DND-41 (cell line): Measurements from ENCODE around the gene PARP4.

Experiments
- ATAC-seq: fragments of 200-7000 bp; cut with Tn5 transposase; 3 replicates; pipeline ENCODE4 v1.9.1; 2021; ENCODE audit warnings: low read depth; ENCODE audit not compliant: insufficient read depth
- DNase-seq: peaks from one replicate; pipeline ENCODE4 v3.0.0-alpha.2; 2020
- H2AFZ ChIP-seq: 2 replicates; pipeline ENCODE4 v1.6.0; 2012; ENCODE audit warnings: low read depth, low read length
- H3K27ac ChIP-seq: 2 replicates; pipeline ENCODE4 v1.5.1; 2012; ENCODE audit warnings: low read length, inconsistent platforms
- H3K27me3 ChIP-seq: fragments of 200-600 bp; sonication (generic); 2 replicates; pipeline ENCODE4 v1.6.0; 2012; ENCODE audit warnings: low read length, mild to moderate bottlenecking, inconsistent platforms; ENCODE audit not compliant: insufficient read depth, poor library complexity
- H3K36me3 ChIP-seq: 2 replicates; pipeline ENCODE4 v1.5.1; 2012; ENCODE audit warnings: low read length, inconsistent platforms; ENCODE audit not compliant: insufficient read depth
- H3K4me1 ChIP-seq: 2 replicates; pipeline ENCODE4 v1.5.1; 2012; ENCODE audit warnings: mild to moderate bottlenecking, low read length; ENCODE audit not compliant: insufficient read depth
- H3K4me2 ChIP-seq: 2 replicates; pipeline ENCODE4 v1.6.0; 2012; ENCODE audit warnings: mild to moderate bottlenecking, moderate library complexity, low read length, inconsistent platforms; ENCODE audit not compliant: insufficient read depth
- H3K4me3 ChIP-seq, 2 experiments: fragments of 200-600 bp in 1 of 2; shearing (Covaris generic) in 1 of 2; 2 replicates each; pipeline ENCODE4 v1.5.1; 2012 to 2016; ENCODE audit warnings: inconsistent platforms in 2 of 2, low read length in 2 of 2, mild to moderate bottlenecking in 2 of 2, low read depth in 1 of 2, moderate library complexity in 1 of 2
- H3K79me2 ChIP-seq: 2 replicates; pipeline ENCODE4 v1.6.0; 2012; ENCODE audit warnings: low read length, inconsistent platforms; ENCODE audit not compliant: insufficient read depth
- H3K9ac ChIP-seq: 2 replicates; pipeline ENCODE4 v1.6.0; 2012; ENCODE audit warnings: low read depth, mild to moderate bottlenecking, inconsistent platforms, low read length, moderate library complexity
- H3K9me3 ChIP-seq: 2 replicates; pipeline ENCODE4 v1.5.1; 2012; ENCODE audit warnings: low read length, moderate library complexity, mild to moderate bottlenecking, inconsistent platforms; ENCODE audit not compliant: insufficient read depth, severe bottlenecking
- H4K20me1 ChIP-seq: 2 replicates; pipeline ENCODE4 v1.6.0; 2012; ENCODE audit warnings: low read length; ENCODE audit not compliant: insufficient read depth
- CTCF ChIP-seq: IDR thresholded peaks from 2 replicates; pipeline ENCODE4 v1.5.1; 2012; ENCODE audit warnings: borderline replicate concordance, low read length, moderate library complexity, mild to moderate bottlenecking; ENCODE audit not compliant: poor library complexity, severe bottlenecking; ENCODE audit errors: extremely low read depth
- EZH2 ChIP-seq: IDR thresholded peaks from 3 replicates; pipeline ENCODE4 v1.6.1; 2012; ENCODE audit warnings: borderline replicate concordance, low read depth, mild to moderate bottlenecking, moderate library complexity, low read length, inconsistent platforms; ENCODE audit not compliant: severe bottlenecking

The PARP4 gene

GRCh38 chr13:24505256-24505655 lies 7.3 kb downstream of the PARP4 start:
- Histone ChIP-seq H3K27ac (no peak overlapping the region), H3K4me2 (no peak overlapping the region), H3K36me3 (peaks cover 34% of the 10 kb centered on the region), H3K79me2 (peaks cover 61% of the 10 kb centered on the region), H3K4me1 (no peaks in the 10 kb centered on the region; the same call in 1 of the 2 replicates), H3K4me3 (no peak overlapping the region), H2AFZ (no peak overlapping the region), H3K9me3 (no peaks in the 10 kb centered on the region), H3K27me3 (no peaks in the 10 kb centered on the region), H3K9ac (no peak overlapping the region), H4K20me1 (peaks cover 25% of the 10 kb centered on the region)
- TF ChIP-seq EZH2 (no peak), CTCF (no peak)
- DNase-seq (no peak), ATAC-seq (no peak)

DNA sequence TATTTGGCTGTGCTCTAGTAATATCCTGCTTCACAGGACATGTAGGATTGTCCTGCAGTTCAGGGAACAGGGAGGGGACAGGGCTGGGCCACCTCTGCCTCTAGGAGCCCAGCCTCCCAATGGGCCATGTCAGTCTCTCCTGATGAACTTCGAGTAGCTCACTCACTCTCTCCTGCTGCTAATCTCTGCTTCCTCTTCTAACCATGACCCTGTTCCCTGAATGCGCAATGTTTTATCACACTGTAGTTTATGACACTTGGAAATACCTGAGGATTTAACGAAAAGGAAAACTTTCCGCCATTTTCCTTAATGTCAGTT lies 9.2 kb downstream of the PARP4 start:
- no peak for TF ChIP-seq CTCF
- no peak for TF ChIP-seq EZH2
- peaks cover 43% of the 10 kb centered on the region for H3K79me2 ChIP-seq
- H3K27me3 ChIP-seq, result no peaks in the 10 kb centered on the region
- H3K4me3 ChIP-seq, result no peak overlapping the region
- no peaks in the 10 kb centered on the region for H3K4me1 ChIP-seq
- H3K4me2 ChIP-seq, result no peak overlapping the region
- ATAC-seq, result no peak
- DNase-seq, result no peak
- H2AFZ ChIP-seq, result no peak overlapping the region
- H3K36me3 ChIP-seq, result peaks cover 43% of the 10 kb centered on the region
- no peaks in the 10 kb centered on the region for H3K9me3 ChIP-seq
- no peak overlapping the region for H3K27ac ChIP-seq
- no peak overlapping the region for H3K9ac ChIP-seq
- H4K20me1 ChIP-seq, result peaks cover 25% of the 10 kb centered on the region

GRCh38 chr13:24502533-24503378 lies 9.8 kb downstream of the PARP4 start:
- H3K79me2 ChIP-seq, result peaks cover 38% of the 10 kb centered on the region
- H3K36me3 ChIP-seq, result peaks cover 46% of the 10 kb centered on the region
- no peak overlapping the region for H2AFZ ChIP-seq
- H3K4me2 ChIP-seq, result no peak overlapping the region
- H3K4me3 ChIP-seq, result no peak overlapping the region
- no peak overlapping the region for H3K9ac ChIP-seq
- no peak for TF ChIP-seq CTCF
- TF ChIP-seq EZH2, result no peak
- DNase-seq (no peak), ATAC-seq (no peak)
- H3K4me1 ChIP-seq, result no peaks in the 10 kb centered on the region
- H3K27ac ChIP-seq, result no peak overlapping the region
- H3K27me3 ChIP-seq, result no peaks in the 10 kb centered on the region
- peaks cover 25% of the 10 kb centered on the region for H4K20me1 ChIP-seq
- H3K9me3 ChIP-seq, result no peaks in the 10 kb centered on the region
